Mucosa of rectum (tissue), 2 donors: ENCODE data around the gene SEPTIN10.

Source experiments
- H3K27ac ChIP-seq, 2 donors: one replicate each; pipeline ENCODE4 v1.7.0; 2013; ENCODE audit warnings: inconsistent platforms in 2 of 2, low read depth in 2 of 2, low read length in 2 of 2
- H3K27me3 ChIP-seq, 2 donors: one replicate each; pipeline ENCODE4 v1.7.0; 2013; ENCODE audit warnings: low read length in 2 of 2; ENCODE audit not compliant: control insufficient read depth in 2 of 2, insufficient read depth in 2 of 2
- H3K36me3 ChIP-seq, 2 donors: one replicate each; pipeline ENCODE4 v1.7.0; 2013; ENCODE audit warnings: low read length in 2 of 2; ENCODE audit not compliant: control insufficient read depth in 2 of 2, insufficient read depth in 2 of 2
- H3K4me1 ChIP-seq, 2 donors: one replicate each; pipeline ENCODE4 v1.7.0; 2013; ENCODE audit warnings: low read length in 2 of 2, mild to moderate bottlenecking in 1 of 2; ENCODE audit not compliant: control insufficient read depth in 2 of 2, insufficient read depth in 2 of 2
- H3K4me3 ChIP-seq, 2 donors: one replicate each; pipeline ENCODE4 v1.7.0; 2013; ENCODE audit warnings: low read length in 2 of 2
- H3K9ac ChIP-seq, 2 donors: one replicate each; pipeline ENCODE4 v1.7.0; 2013; ENCODE audit warnings: low read length in 2 of 2, low read depth in 1 of 2, mild to moderate bottlenecking in 1 of 2
- H3K9me3 ChIP-seq, 2 donors: one replicate each; pipeline ENCODE4 v1.7.0; 2013; ENCODE audit warnings: low read length in 2 of 2; ENCODE audit not compliant: control insufficient read depth in 2 of 2
- donor health status: healthy.
- donor health status: Normal muscosa, but diverticular disease.

SEPTIN10 gene

GRCh38 chr2:109521233-109522062, 92.3 kb downstream of the SEPTIN10 start:
- H3K27me3 ChIP-seq, result no peaks in the 10 kb centered on the region
- no peaks in the 10 kb centered on the region for H3K36me3 ChIP-seq
- no peaks in the 10 kb centered on the region for H3K4me1 ChIP-seq
- no peaks in the 10 kb centered on the region for H3K9me3 ChIP-seq
- H3K9ac ChIP-seq, result no peak overlapping the region
- no peak overlapping the region for H3K27ac ChIP-seq
- no peak overlapping the region for H3K4me3 ChIP-seq

- Histone ChIP-seq H3K4me3 (no peak overlapping the region), H3K27me3 (no peaks in the 10 kb centered on the region), H3K4me1 (no peaks in the 10 kb centered on the region), H3K9me3 (no peaks in the 10 kb centered on the region), H3K27ac (no peak overlapping the region), H3K36me3 (no peaks in the 10 kb centered on the region), H3K9ac (no peak overlapping the region)
Observed at GRCh38 chr2:109519513-109519912, 94.3 kb downstream of the SEPTIN10 start.

- Histone ChIP-seq H3K27me3 (no peaks in the 10 kb centered on the region), H3K4me1 (no peaks in the 10 kb centered on the region), H3K4me3 (no peak overlapping the region), H3K27ac (no peak overlapping the region), H3K9ac (no peak overlapping the region), H3K9me3 (no peaks in the 10 kb centered on the region), H3K36me3 (no peaks in the 10 kb centered on the region)
Observed at GRCh38 chr2:109517118-109517889, 96.5 kb downstream of the SEPTIN10 start.

GRCh38 chr2:109516445-109517117, 97.2 kb downstream of the SEPTIN10 start:
- H3K4me3 ChIP-seq, result no peak overlapping the region
- H3K4me1 ChIP-seq, result no peaks in the 10 kb centered on the region
- no peaks in the 10 kb centered on the region for H3K27me3 ChIP-seq
- no peaks in the 10 kb centered on the region for H3K9me3 ChIP-seq
- no peak overlapping the region for H3K9ac ChIP-seq
- H3K27ac ChIP-seq, result no peak overlapping the region
- no peaks in the 10 kb centered on the region for H3K36me3 ChIP-seq

- no peak overlapping the region for H3K4me3 ChIP-seq
- H3K9ac ChIP-seq, result no peak overlapping the region
- no peaks in the 10 kb centered on the region for H3K27me3 ChIP-seq
- no peaks in the 10 kb centered on the region for H3K36me3 ChIP-seq
- no peaks in the 10 kb centered on the region for H3K4me1 ChIP-seq
- H3K27ac ChIP-seq, result no peak overlapping the region
- no peaks in the 10 kb centered on the region for H3K9me3 ChIP-seq
Observed at GRCh38 chr2:109514857-109515256, 98.9 kb downstream of the SEPTIN10 start.

GRCh38 chr2:109513749-109514588, 99.8 kb downstream of the SEPTIN10 start:
- Histone ChIP-seq H3K36me3 (no peaks in the 10 kb centered on the region), H3K4me1 (no peaks in the 10 kb centered on the region), H3K9ac (no peak overlapping the region), H3K27me3 (no peaks in the 10 kb centered on the region), H3K4me3 (no peak overlapping the region), H3K9me3 (no peaks in the 10 kb centered on the region), H3K27ac (peak overlapping the region; percentile 53 to 74)

GRCh38 chr2:109513230-109513629, 100.5 kb downstream of the SEPTIN10 start:
- Histone ChIP-seq H3K4me1 (no peaks in the 10 kb centered on the region), H3K27me3 (no peaks in the 10 kb centered on the region), H3K4me3 (no peak overlapping the region), H3K9me3 (no peaks in the 10 kb centered on the region), H3K36me3 (no peaks in the 10 kb centered on the region), H3K27ac (no peak overlapping the region), H3K9ac (no peak overlapping the region)

GRCh38 chr2:109512076-109512475, 101.7 kb downstream of the SEPTIN10 start:
- H3K36me3 ChIP-seq, result no peaks in the 10 kb centered on the region
- no peak overlapping the region for H3K9ac ChIP-seq
- no peak overlapping the region for H3K4me3 ChIP-seq
- no peaks in the 10 kb centered on the region for H3K4me1 ChIP-seq
- no peaks in the 10 kb centered on the region for H3K27me3 ChIP-seq
- no peaks in the 10 kb centered on the region for H3K9me3 ChIP-seq
- no peak overlapping the region for H3K27ac ChIP-seq

- no peaks in the 10 kb centered on the region for H3K9me3 ChIP-seq
- no peaks in the 10 kb centered on the region for H3K4me1 ChIP-seq
- no peaks in the 10 kb centered on the region for H3K27me3 ChIP-seq
- H3K27ac ChIP-seq, result no peak overlapping the region
- no peaks in the 10 kb centered on the region for H3K36me3 ChIP-seq
- H3K9ac ChIP-seq, result no peak overlapping the region
- H3K4me3 ChIP-seq, result no peak overlapping the region
Observed at GRCh38 chr2:109511168-109511567, 102.6 kb downstream of the SEPTIN10 start.
